ENCODE data around the gene FXYD5.

The FXYD5 gene

DNA sequence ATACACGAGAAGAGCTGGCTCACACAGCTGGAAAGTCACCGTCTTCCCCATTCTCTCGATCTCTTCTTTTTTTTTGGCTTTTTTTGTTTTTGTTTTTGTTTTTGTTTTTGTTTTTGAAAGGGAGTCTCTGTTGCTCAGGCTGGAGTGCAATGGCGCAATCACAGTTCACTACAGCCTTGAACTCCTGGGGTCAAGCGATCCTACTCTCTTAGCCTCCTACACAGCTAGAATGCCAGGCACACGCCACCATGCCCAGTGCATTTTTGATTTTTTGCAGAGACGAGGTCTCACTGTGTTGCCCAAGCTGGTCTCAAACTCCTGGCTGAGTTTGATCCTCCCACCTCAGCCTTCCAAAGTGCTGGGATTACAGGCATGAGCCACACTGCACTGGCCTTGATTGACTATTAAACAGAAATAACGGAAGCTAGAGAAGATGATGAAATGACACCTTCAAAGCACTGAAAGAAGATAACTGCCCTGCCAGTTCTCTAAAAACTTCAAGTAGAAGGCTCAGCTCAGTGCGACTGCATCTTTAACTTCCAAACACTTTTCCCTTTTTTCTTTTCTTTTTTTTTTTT, 34.9 kb upstream of the FXYD5 start:
- DNase-seq (ENCODE audit: extremely low read depth, low read depth), result no peak
- TF ChIP-seq, protein P1, sequence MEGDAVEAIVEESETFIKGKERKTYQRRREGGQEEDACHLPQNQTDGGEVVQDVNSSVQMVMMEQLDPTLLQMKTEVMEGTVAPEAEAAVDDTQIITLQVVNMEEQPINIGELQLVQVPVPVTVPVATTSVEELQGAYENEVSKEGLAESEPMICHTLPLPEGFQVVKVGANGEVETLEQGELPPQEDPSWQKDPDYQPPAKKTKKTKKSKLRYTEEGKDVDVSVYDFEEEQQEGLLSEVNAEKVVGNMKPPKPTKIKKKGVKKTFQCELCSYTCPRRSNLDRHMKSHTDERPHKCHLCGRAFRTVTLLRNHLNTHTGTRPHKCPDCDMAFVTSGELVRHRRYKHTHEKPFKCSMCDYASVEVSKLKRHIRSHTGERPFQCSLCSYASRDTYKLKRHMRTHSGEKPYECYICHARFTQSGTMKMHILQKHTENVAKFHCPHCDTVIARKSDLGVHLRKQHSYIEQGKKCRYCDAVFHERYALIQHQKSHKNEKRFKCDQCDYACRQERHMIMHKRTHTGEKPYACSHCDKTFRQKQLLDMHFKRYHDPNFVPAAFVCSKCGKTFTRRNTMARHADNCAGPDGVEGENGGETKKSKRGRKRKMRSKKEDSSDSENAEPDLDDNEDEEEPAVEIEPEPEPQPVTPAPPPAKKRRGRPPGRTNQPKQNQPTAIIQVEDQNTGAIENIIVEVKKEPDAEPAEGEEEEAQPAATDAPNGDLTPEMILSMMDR (IDR thresholded peaks at IDR 0.05; ENCODE audit: low read depth, low read length, missing control alignments), result no peak
- H3K4me3 ChIP-seq (replicated peaks; ENCODE audit: low read depth, low read length), result no peak overlapping the region

DNA sequence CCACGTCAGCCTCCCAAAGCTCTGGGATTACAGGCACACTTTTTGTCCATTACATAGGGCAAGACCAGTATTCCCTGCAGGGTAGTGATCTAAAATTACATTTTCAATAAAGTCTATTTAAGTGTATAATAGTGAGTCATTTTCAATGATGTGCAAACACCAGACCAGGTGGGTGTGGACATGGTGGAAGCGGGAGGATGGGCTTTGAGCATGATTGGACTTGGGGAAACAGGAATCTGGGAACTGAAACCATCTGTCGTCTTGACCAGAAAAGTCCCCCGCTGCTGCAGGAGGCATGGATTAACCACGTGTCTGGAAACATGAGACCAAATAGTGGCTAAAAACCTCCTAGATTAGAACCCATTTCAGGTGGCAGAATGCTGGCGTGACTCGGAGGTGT, 34.0 kb upstream of the FXYD5 start:
- peak; percentile 90 for DNase-seq (ENCODE audit: extremely low read depth, low read depth)
- TF ChIP-seq, protein P1 (IDR thresholded peaks at IDR 0.05; ENCODE audit: low read depth, low read length, missing control alignments), result no peak
- no peak overlapping the region for H3K4me3 ChIP-seq (replicated peaks; ENCODE audit: low read depth, low read length)

DNA sequence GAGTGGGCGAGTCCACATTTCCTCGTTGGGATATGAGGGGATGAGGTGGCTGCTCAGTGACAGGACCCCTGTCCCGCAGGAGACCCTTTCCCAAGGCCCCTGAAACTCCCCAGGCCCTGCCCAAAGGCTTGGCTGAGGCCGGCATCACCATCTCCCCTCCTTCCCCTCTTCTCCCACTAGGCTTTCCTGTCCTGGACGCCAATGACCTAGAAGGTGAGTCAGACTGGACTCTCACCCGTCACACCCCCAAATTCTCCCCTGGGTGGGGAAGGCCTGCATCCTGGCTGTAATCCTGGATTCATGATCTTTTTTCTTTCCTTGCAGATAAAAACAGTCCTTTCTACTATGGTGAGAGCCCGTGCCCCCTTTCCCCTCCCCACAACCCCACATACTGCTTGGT, 33.6 kb upstream of the FXYD5 start:
- no peak overlapping the region for H3K4me3 ChIP-seq (replicated peaks; ENCODE audit: low read depth, low read length)
- DNase-seq (ENCODE audit: extremely low read depth, low read depth), result no peak
- TF ChIP-seq, protein P1 (IDR thresholded peaks at IDR 0.05; ENCODE audit: low read depth, low read length, missing control alignments), result no peak

DNA sequence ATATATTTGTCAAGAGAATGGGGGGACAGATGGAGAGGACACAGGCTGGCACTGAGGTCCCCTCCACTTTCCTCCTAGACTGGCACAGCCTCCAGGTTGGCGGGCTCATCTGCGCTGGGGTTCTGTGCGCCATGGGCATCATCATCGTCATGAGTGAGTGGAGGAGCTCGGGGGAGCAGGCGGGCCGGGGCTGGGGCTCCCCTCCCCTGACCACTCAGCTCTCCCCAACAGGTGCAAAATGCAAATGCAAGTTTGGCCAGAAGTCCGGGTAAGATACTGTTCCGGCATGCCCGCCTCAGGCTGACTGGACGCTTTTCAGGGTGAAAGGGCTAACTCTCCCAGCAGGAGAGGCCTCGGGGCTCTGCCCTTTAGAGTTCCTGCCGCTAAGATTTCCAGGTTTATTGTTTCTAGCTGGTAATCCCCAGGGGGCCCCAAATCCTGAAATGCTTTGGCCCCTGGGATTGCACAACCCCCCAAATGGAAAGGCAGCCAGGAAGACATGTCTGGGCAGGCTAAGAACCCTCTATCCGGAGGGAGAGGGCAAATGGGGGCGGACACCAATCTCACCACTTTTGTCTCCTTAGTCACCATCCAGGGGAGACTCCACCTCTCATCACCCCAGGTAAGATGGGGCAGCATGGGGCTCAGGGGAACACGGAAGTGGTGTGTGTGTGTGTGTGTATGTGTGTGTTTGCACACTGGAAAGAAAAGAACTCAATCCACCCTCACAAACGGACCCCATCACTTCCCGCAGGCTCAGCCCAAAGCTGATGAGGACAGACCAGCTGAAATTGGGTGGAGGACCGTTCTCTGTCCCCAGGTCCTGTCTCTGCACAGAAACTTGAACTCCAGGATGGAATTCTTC, 31.6 kb upstream of the FXYD5 start:
- TF ChIP-seq, protein P1 (IDR thresholded peaks at IDR 0.05; ENCODE audit: low read depth, low read length, missing control alignments), result no peak
- no peak overlapping the region for H3K4me3 ChIP-seq (replicated peaks; ENCODE audit: low read depth, low read length)
- no peak for DNase-seq (ENCODE audit: extremely low read depth, low read depth)

DNA sequence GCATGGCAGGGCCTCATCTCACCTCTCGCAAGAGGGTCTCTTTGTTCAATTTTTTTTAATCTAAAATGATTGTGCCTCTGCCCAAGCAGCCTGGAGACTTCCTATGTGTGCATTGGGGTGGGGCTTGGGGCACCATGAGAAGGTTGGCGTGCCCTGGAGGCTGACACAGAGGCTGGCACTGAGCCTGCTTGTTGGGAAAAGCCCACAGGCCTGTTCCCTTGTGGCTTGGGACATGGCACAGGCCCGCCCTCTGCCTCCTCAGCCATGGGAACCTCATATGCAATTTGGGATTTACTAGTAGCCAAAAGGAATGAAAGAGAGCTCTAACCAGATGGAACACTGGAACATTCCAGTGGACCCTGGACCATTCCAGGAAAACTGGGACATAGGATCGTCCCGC, 31.0 kb upstream of the FXYD5 start:
- H3K4me3 ChIP-seq (replicated peaks; ENCODE audit: low read depth, low read length), result peak overlapping the region; percentile 60; the same call in 1 of the 2 replicates
- TF ChIP-seq, protein P1 (IDR thresholded peaks at IDR 0.05; ENCODE audit: low read depth, low read length, missing control alignments), result no peak
- no peak for DNase-seq (ENCODE audit: extremely low read depth, low read depth)

DNA sequence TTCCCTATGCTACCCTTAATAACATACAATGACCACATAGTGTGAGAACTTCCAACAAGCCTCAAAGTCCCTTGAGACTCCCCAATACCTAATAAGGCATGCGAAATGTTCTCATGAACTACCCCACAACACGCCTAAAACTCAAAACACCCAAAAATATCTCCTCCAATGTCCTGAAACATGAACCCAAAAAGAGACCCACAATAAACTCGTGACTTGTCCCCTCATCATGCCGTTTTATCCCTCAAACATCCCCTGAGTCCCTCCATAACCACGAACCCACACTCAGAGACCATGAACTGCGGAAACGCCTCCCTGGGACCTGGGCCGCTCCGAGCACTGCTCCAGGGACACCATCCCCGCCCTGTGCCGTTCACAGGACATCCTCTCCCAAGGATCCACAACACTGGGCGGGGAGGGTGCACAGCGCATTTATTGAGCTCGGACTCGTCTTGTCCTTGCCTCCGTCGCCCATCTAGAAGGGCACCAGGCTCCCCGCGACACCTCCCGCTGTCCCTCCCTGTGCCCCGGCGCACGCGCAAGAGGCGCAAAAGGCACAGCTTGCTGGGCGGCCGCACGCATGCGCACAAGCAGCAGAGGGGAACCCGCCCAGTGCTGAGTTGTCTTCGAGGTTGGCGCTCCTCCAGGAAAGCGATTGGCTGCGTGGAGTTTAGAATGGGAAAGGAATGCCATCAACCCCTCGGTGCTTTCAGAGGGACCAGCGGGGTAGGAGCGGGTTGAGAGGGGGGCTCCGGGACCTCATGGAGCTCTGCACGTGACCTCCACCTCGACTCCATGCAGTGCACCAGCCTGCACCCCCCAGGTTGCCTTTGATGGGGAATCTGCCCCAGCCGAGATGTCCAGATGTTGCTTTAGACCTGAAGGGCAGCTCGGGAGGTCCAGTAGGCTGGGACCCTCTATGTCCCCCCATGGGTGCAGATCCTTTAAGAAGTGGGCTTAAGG, 30.2 kb upstream of the FXYD5 start:
- peak; percentile 71 for DNase-seq (ENCODE audit: extremely low read depth, low read depth)
- peak overlapping the region; percentile 60 for H3K4me3 ChIP-seq (replicated peaks; ENCODE audit: low read depth, low read length)
- TF ChIP-seq, protein P1 (IDR thresholded peaks at IDR 0.05; ENCODE audit: low read depth, low read length, missing control alignments), result no peak
